ENCODE data around the gene C5AR2.
"Not testable (repeated sequence)": the region's sequence is repeated elsewhere in the genome, so short reads cannot be mapped to it uniquely, and the experiment has no call there.

C5AR2 gene

DNA sequence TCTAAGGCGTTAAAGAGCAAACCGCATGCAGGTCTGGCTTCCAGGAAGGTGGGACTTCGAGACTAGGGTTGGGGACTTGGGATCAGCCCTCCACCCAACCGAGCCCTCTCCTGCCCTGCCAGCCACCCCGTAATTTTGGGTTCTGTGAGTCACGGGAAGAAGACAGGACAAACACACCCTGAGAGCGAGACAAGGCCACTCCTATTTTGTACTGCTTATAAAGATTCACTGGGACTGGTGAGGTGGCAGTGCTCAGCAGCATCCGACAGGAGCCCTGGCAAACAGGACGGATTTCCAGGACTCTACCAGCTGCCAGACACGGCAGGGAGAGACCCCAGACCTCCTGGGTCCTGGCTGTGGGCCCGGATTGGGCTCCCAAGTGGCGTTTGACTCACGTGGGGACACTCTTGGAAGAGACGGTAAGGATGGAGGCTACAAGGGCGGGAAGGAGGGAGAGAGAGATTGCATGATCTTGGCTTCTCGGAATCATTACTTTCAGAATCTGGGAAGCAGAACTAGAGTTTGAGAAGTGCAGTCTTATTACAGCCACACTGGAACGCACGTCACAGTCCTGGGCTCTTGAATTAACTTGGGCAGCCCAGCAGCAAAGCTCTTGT, at the start of gene C5AR2:
TSS of gene C5AR2 (plus strand) at position 245 of the 617 bp plus-strand sequence. CDS start 8,625 bp downstream, outside the sequence.
- peak within 1 kb of the TSS in 5 of 11 experiments; percentile 64 to 84 (median 79); a peak in 9 of 22 replicates for H3K4me2 ChIP-seq
- H3K9ac ChIP-seq, result peak within 1 kb of the TSS in 4 of 11 experiments; percentile 80 to 92 (median 89); a peak in 7 of 22 replicates
- no peaks in the 10 kb centered on the region for H3K36me3 ChIP-seq
- H4K20me1 ChIP-seq, result no peaks in the 10 kb centered on the region
- H3K4me3 ChIP-seq, result no peak within 1 kb of the TSS
- H3K27me3 ChIP-seq, result peaks cover 0 to 4% (median 0%) of the 10 kb centered on the region in 11 experiments; a peak in 1 of 22 replicates
- peaks cover 10 to 97% (median 25%) of the 10 kb centered on the region in 10 experiments for H3K4me1 ChIP-seq
- no peaks in the 10 kb centered on the region for H3K9me3 ChIP-seq (replicated peaks in 1 of 11)
- TF ChIP-seq Cebpa-rat (IDR thresholded peaks at IDR 0.05), result no peak
- H3K27ac ChIP-seq, result peak within 1 kb of the TSS in 5 of 11 experiments; percentile 78 to 98 (median 97); a peak in 10 of 22 replicates

DNA sequence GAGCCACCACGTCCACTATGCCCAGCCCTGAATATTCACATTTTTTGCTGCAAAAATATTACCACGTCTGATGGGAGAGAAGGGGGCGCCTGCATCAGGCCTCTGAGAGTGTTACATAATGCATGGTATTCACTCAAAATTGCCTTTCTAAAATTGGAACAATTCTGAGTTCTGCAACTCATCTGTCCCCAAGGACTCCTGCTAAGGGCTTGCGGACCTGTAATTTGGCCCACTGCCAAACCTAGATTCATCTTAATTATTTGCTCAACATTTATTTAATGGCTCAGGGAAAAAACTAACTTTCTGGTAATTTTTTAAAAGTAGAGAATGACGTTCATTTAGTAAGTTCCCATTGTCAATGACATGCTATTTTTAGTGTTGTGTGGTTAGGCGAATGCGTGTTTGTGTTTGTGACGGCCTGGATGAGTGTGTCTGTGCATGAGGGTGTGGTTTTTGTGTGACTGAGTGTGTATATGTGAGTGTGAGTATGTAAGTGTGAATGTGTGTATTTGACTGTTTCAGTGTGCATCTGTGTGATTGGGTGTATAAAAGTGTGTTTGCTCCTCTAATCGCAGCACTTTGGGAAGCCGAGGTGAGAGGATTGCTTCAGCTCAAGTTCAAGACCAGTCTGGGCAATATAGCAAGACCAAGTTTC, 48.4 kb upstream of the C5AR2 start:
- Histone ChIP-seq H3K27me3 (no peaks in the 10 kb centered on the region), H3K9ac (no peak overlapping the region), H3K4me2 (peak overlapping the region; percentile 49 to 79 (median 63)), H3K36me3 (no peaks in the 10 kb centered on the region), H3K4me1 (peaks cover 12 to 59% (median 53%) of the 10 kb centered on the region in 10 experiments), H3K27ac (no peak overlapping the region), H4K20me1 (peaks cover 0 to 7% (median 0%) of the 10 kb centered on the region in 11 experiments; a peak in 5 of 22 replicates), H3K9me3 (replicated peaks in 1 of 11) (no peaks in the 10 kb centered on the region), H3K4me3 (no peak overlapping the region)
- TF ChIP-seq Cebpa-rat (IDR thresholded peaks at IDR 0.05), result no peak

DNA sequence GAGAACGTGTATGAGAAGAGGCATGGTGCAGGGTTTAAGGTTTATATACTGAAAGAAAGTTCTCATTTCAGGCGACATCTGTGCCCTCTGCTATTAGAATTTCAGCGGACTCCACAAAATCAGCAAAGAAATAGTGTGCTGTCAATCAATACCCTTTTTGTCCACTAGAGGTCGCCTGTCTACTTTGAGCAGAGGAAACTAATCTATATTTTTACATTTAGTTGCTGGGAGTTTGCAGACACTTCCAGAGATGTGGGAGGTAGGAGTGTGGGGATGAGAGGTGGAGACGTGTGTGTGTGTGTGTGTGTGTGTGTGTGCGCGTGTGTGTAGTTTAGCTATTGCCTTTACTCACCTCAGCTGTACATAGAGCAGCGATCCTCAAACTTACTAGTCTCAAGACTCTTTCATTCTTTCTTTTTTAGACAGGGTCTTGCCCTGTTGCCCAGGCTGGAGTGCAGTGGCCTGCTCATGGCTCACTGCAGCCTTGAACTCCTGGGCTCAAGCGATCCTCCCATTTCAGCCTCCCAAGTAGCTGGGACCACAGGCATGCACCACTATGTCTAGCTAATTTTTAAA, 47.6 kb upstream of the C5AR2 start:
- peaks cover 14 to 51% (median 46%) of the 10 kb centered on the region in 10 experiments for H3K4me1 ChIP-seq
- TF ChIP-seq Cebpa-rat (IDR thresholded peaks at IDR 0.05), result no peak

DNA sequence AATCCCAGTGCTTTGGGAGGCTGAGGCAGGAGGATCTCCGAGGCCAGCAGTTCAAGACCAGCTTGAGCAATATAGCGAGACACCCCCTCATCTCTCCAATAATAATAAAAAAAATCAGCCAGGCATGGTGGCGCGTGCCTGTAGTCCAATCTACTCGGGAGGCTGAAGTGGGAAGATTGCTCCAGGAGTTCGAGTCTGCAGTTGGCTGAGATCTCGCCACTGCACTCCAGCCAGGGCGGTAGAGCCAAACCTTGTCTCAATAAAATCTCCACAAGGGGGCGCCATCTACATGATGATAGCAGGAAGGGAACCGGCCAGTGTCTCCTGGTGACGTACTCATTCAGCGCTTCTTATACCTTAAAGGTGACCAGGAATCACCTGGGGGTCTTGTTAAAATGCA, 35.9 kb upstream of the C5AR2 start:
- Histone ChIP-seq H3K4me1 (peaks cover 26 to 40% (median 29%) of the 10 kb centered on the region in 10 experiments), H4K20me1 (peaks cover 0 to 27% (median 4%) of the 10 kb centered on the region in 11 experiments; a peak in 10 of 22 replicates), H3K4me3 (no peak overlapping the region), H3K27me3 (peaks cover 16 to 56% (median 36%) of the 10 kb centered on the region in 11 experiments; a peak in 21 of 22 replicates), H3K27ac (no peak overlapping the region), H3K4me2 (0 out of 22 replicates have a peak overlapping the region, but pooled peaks of 1 of the 11 experiments have one; percentile 10), H3K36me3 (no peaks in the 10 kb centered on the region), H3K9ac (no peak overlapping the region), H3K9me3 (replicated peaks in 1 of 11) (no peaks in the 10 kb centered on the region)
- TF ChIP-seq Cebpa-rat (IDR thresholded peaks at IDR 0.05), result no peak

More for the DNA sequence above, 47.6 kb upstream of the C5AR2 start:
- H3K36me3 ChIP-seq, result no peaks in the 10 kb centered on the region
- no peaks in the 10 kb centered on the region for H3K27me3 ChIP-seq
- H4K20me1 ChIP-seq, result peaks cover 0 to 7% (median 0%) of the 10 kb centered on the region in 11 experiments; a peak in 5 of 22 replicates
- H3K9me3 ChIP-seq (replicated peaks in 1 of 11), result no peaks in the 10 kb centered on the region; a peak in 1 of 22 replicates
- H3K9ac ChIP-seq, result no peak overlapping the region
- H3K4me2 ChIP-seq, result peak overlapping the region in 10 of 11 experiments; percentile 49 to 79 (median 62); a peak in 14 of 22 replicates
- H3K27ac ChIP-seq, result no peak overlapping the region
- no peak overlapping the region for H3K4me3 ChIP-seq

DNA sequence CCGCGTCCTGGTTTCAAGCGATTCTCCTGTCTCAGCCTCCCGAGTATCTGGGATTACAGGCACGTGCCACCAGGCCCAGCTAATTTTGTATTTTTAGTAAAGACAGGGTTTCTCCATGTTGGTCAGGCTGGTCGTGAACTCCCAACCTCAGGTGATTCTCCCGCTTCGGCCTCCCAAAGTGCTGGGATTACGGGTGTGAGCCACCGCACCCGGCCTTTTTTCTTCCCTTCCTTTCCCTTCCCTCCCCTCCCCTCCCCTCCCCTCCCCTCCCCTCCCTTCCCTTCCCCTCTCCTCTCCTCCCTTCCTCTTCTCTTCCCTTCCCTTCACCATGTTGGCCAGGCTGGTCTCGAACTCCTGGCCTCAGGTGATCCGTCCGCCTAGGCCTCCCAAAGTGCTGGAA, 31.1 kb upstream of the C5AR2 start:
- not testable (repeated sequence) for H3K9me3 ChIP-seq (replicated peaks in 1 of 11); H3K27ac ChIP-seq; H3K36me3 ChIP-seq; H3K4me3 ChIP-seq; H3K9ac ChIP-seq
- H4K20me1 ChIP-seq, result peaks cover 0 to 16% (median 4%) of the 10 kb centered on the region in 11 experiments; a peak in 9 of 22 replicates
- peak overlapping the region in 9 of 11 experiments; percentile 49 to 85 (median 73); a peak in 16 of 22 replicates for H3K4me2 ChIP-seq
- H3K4me1 ChIP-seq, result peaks cover 26 to 54% (median 36%) of the 10 kb centered on the region in 10 experiments
- H3K27me3 ChIP-seq, result peaks cover 38 to 87% (median 73%) of the 10 kb centered on the region in 11 experiments

DNA sequence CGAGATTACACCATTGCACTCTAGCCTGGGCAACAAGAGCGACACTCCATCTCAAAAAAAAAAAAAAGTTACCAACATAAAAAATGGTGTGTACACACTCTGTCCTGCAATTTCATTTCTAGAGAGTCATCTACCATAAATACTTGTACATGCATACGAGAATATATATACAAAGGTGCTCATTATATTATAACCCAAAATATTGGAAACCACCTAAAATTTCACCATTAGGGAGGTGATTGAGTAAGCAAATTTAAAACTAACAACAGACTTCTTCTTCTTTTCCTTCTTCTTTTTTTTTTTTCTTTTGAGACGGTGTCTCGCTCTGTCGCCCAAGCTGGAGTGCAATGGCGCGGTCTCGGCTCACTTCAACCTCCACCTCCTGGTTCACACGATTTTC, 29.7 kb upstream of the C5AR2 start:
- Histone ChIP-seq H3K36me3 (no peaks in the 10 kb centered on the region), H3K4me2 (peak overlapping the region in 9 of 11 experiments; percentile 5 to 49 (median 37); a peak in 11 of 22 replicates)

DNA sequence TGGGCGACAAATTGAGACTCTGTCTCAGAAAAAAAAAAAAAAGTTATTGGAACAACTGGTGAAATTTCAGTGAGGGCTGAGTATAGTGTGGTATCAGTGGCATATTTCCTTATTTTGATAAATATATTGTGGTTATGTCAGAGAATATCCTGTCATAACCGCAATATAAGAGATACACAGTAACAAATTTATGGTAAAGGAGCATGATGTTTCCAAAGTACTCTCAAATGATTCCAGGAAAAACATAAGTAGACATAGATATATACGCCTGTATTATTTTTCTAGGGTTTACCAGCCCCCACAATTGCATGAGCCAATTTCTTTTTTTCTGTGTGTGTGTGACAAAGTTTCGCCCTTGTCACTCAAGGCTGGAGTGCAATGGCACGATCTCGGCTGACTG, 28.0 kb upstream of the C5AR2 start:
- Histone ChIP-seq H3K9ac (no peak overlapping the region), H3K27ac (no peak overlapping the region), H3K4me3 (no peak overlapping the region), H3K4me2 (peak overlapping the region in 2 of 11 experiments; percentile 14 to 24; a peak in 1 of 22 replicates), H3K4me1 (peaks cover 33 to 72% (median 46%) of the 10 kb centered on the region in 10 experiments), H3K36me3 (no peaks in the 10 kb centered on the region), H3K27me3 (peaks cover 29 to 91% (median 81%) of the 10 kb centered on the region in 11 experiments), H3K9me3 (replicated peaks in 1 of 11) (peaks cover 0 to 9% (median 0%) of the 10 kb centered on the region in 11 experiments; a peak in 4 of 22 replicates), H4K20me1 (peaks cover 0 to 13% (median 4%) of the 10 kb centered on the region in 11 experiments; a peak in 9 of 22 replicates)
- no peak for TF ChIP-seq Cebpa-rat (IDR thresholded peaks at IDR 0.05)

More for the DNA sequence above, 29.7 kb upstream of the C5AR2 start:
- H3K4me3 ChIP-seq, result no peak overlapping the region
- peaks cover 26 to 57% (median 36%) of the 10 kb centered on the region in 10 experiments for H3K4me1 ChIP-seq
- no peak overlapping the region for H3K27ac ChIP-seq
- H3K9me3 ChIP-seq (replicated peaks in 1 of 11), result peaks cover 0 to 9% (median 0%) of the 10 kb centered on the region in 11 experiments; a peak in 4 of 22 replicates
- no peak for TF ChIP-seq Cebpa-rat (IDR thresholded peaks at IDR 0.05)
- peaks cover 38 to 91% (median 81%) of the 10 kb centered on the region in 11 experiments for H3K27me3 ChIP-seq
- peaks cover 0 to 16% (median 4%) of the 10 kb centered on the region in 11 experiments; a peak in 9 of 22 replicates for H4K20me1 ChIP-seq
- H3K9ac ChIP-seq, result no peak overlapping the region

DNA sequence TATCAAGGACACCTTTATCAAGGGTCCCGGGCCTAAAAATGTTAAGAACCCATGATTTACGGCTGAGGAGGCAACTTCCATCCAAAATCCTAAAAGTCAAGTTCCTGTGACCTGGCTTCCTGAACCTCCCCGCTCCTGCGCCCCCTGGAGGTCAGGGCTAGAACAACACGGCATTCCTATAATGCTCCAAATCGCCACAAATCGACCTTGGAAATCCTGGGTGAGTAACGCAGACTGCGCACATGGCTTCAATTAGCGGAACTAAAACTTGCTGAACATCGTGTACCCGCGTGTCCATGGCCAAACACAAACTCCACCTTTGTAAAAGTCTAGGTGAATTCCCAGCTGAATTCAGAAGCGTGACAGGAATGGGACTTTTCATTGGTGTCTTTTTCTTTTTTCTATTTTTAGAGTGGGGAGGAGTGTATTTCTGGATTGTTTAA, 26.6 kb upstream of the C5AR2 start:
- Histone ChIP-seq H4K20me1 (peaks cover 0 to 8% (median 0%) of the 10 kb centered on the region in 11 experiments; a peak in 3 of 22 replicates), H3K27ac (no peak overlapping the region), H3K4me3 (no peak overlapping the region), H3K4me2 (peak overlapping the region in 7 of 11 experiments; percentile 2 to 60 (median 19); a peak in 10 of 22 replicates), H3K9ac (no peak overlapping the region), H3K4me1 (peaks cover 31 to 72% (median 44%) of the 10 kb centered on the region in 10 experiments), H3K36me3 (no peaks in the 10 kb centered on the region), H3K27me3 (peaks cover 22 to 93% (median 86%) of the 10 kb centered on the region in 11 experiments), H3K9me3 (replicated peaks in 1 of 11) (peaks cover 0 to 9% (median 0%) of the 10 kb centered on the region in 11 experiments; a peak in 4 of 22 replicates)
- no peak for TF ChIP-seq Cebpa-rat (IDR thresholded peaks at IDR 0.05)
